Thyroid gland (tissue), 4 donors: ENCODE data around the gene RPS6KB2. TPM values are rescaled to one million over a fixed set of nuclear protein-coding genes. Genes with fewer than 3 reads are reported as not detected.

Source experiments
- DNase-seq, 2 donors: peaks; one replicate each; pipeline ENCODE4 v3.0.0-alpha.2; 2019
- H3K27ac ChIP-seq, 3 donors: fragments of 200-600 bp; sonication (generic); 1 replicate in 2 of 3; 2 replicates in 1 of 3; pipeline ENCODE4 v1.5.1; 2016 to 2019; ENCODE audit warnings: mild to moderate bottlenecking in 1 of 3, moderate library complexity in 1 of 3
- H3K27me3 ChIP-seq: fragments of 200-600 bp; sonication (generic); one replicate; pipeline ENCODE4 v1.5.1; 2019
- H3K36me3 ChIP-seq, 2 donors: fragments of 200-600 bp; sonication (generic); one replicate each; pipeline ENCODE4 v1.5.1; 2016 to 2019
- H3K4me1 ChIP-seq, 2 donors: fragments of 200-600 bp; sonication (generic); one replicate each; pipeline ENCODE4 v1.5.1; 2017 to 2019
- H3K4me3 ChIP-seq, 3 donors: fragments of 200-600 bp; sonication (generic); replicated peaks in 1 of 3; 1 replicate in 2 of 3; 2 replicates in 1 of 3; pipeline ENCODE4 v1.5.1; 2016; ENCODE audit warnings: mild to moderate bottlenecking in 1 of 3
- H3K9me3 ChIP-seq: fragments of 200-600 bp; sonication (generic); one replicate; pipeline ENCODE4 v1.5.1; 2017
- CTCF ChIP-seq, 6 experiments: fragments of 200-600 bp in 3 of 6; fragments of 450-650 bp in 3 of 6; sonication (generic) in 3 of 6; IDR thresholded peaks; one replicate each; pipeline ENCODE4 v1.5.1; 2016 to 2019; ENCODE audit warnings: antibody characterized with exemption in 6 of 6, mild to moderate bottlenecking in 2 of 6, inconsistent platforms in 1 of 6, moderate library complexity in 1 of 6
- POLR2A ChIP-seq, 2 donors: fragments of 450-650 bp; IDR thresholded peaks; one replicate each; pipeline ENCODE4 v1.6.1; 2017; ENCODE audit warnings: antibody characterized with exemption in 2 of 2, mild to moderate bottlenecking in 2 of 2, moderate library complexity in 1 of 2
- WGBS, 2 donors: methylation state at CpG; one replicate each; pipeline ENCODE4 v1.1.5; 2017; 5-methylcytosine and 5-hydroxymethylcytosine counted together
- intact Hi-C: fragments of 100-400 bp; cut with DNase I; formaldehyde crosslinking; loops from one replicate; pipeline ENCODE4 v1.15.1; 2023
- total RNA-seq, 4 donors: library from RNA; depleted of rRNA; stranded (reverse); fragments of >200 nt; gene quantifications; one replicate each; pipeline ENCODE4 v1.2.3, GENCODE V29; 2016

The RPS6KB2 gene
- total RNA-seq, 4 donors from 2014 or later, result 44.1 to 102 (median 62.2) TPM

GRCh38 chr11:67407688-67408163, 20.6 kb upstream of the RPS6KB2 start:
- no peak for DNase-seq
- Histone ChIP-seq H3K4me3 (no peak overlapping the region), H3K27ac (no peak overlapping the region), H3K27me3 (no peaks in the 10 kb centered on the region), H3K36me3 (no peaks in the 10 kb centered on the region), H3K9me3 (no peaks in the 10 kb centered on the region), H3K4me1 (peaks cover 16 to 53% of the 10 kb centered on the region in 2 donors)
- 72 to 88% methylated on average over 9 to 11 of the region's 12 CpGs for WGBS, 2 donors
- no peak for TF ChIP-seq POLR2A (IDR thresholded peaks at IDR 0.05)
- no peak for TF ChIP-seq CTCF (IDR thresholded peaks at IDR 0.05)
- intact Hi-C loops, result no loop called here

- TF ChIP-seq POLR2A (IDR thresholded peaks at IDR 0.05) (no peak), CTCF (IDR thresholded peaks at IDR 0.05) (no peak)
- DNase-seq, result no peak
Observed at GRCh38 chr11:67408437-67409200, 19.7 kb upstream of the RPS6KB2 start.

GRCh38 chr11:67409261-67409666, 19.0 kb upstream of the RPS6KB2 start:
- no peak for TF ChIP-seq POLR2A (IDR thresholded peaks at IDR 0.05)
- no peak for TF ChIP-seq CTCF (IDR thresholded peaks at IDR 0.05)
- H3K36me3 ChIP-seq, result no peaks in the 10 kb centered on the region
- H3K27ac ChIP-seq, result no peak overlapping the region
- intact Hi-C loops, result no loop called here
- 42 to 75% methylated on average over 5 to 21 of the region's 24 CpGs for WGBS, 2 donors
- H3K9me3 ChIP-seq, result no peaks in the 10 kb centered on the region
- peaks cover 3 to 39% of the 10 kb centered on the region in 2 donors for H3K4me1 ChIP-seq
- no peak overlapping the region for H3K4me3 ChIP-seq
- no peaks in the 10 kb centered on the region for H3K27me3 ChIP-seq
- peak in 1 of 2 donors; percentile 24 for DNase-seq

More at GRCh38 chr11:67408437-67409200, 19.7 kb upstream of the RPS6KB2 start:
- peaks cover 9 to 46% of the 10 kb centered on the region in 2 donors for H3K4me1 ChIP-seq
- no peaks in the 10 kb centered on the region for H3K36me3 ChIP-seq
- H3K27ac ChIP-seq, result no peak overlapping the region
- intact Hi-C loops, result no loop called here
- no peak overlapping the region for H3K4me3 ChIP-seq
- no peaks in the 10 kb centered on the region for H3K27me3 ChIP-seq
- no peaks in the 10 kb centered on the region for H3K9me3 ChIP-seq
- 70 to 89% methylated on average over 6 to 11 of the region's 18 CpGs for WGBS, 2 donors

- 47 to 54% methylated on average over 6 to 13 of the region's 13 CpGs for WGBS, 2 donors
- TF ChIP-seq CTCF (IDR thresholded peaks at IDR 0.05) (no peak), POLR2A (IDR thresholded peaks at IDR 0.05) (no peak)
- Histone ChIP-seq H3K4me1 (peaks cover 0 to 36% of the 10 kb centered on the region in 2 donors), H3K9me3 (no peaks in the 10 kb centered on the region), H3K4me3 (no peak overlapping the region), H3K27ac (no peak overlapping the region), H3K27me3 (no peaks in the 10 kb centered on the region), H3K36me3 (no peaks in the 10 kb centered on the region)
- DNase-seq, result peak; percentile 53 to 62
- intact Hi-C loops, result no loop called here
Observed at GRCh38 chr11:67409781-67410368, 18.4 kb upstream of the RPS6KB2 start.

GRCh38 chr11:67410369-67410831, 17.9 kb upstream of the RPS6KB2 start:
- H3K36me3 ChIP-seq, result no peaks in the 10 kb centered on the region
- WGBS, 2 donors, result 61 to 71% methylated on average over 5 to 14 of the region's 15 CpGs
- no peaks in the 10 kb centered on the region for H3K27me3 ChIP-seq
- H3K27ac ChIP-seq, result no peak overlapping the region
- intact Hi-C loops, result no loop called here
- H3K4me1 ChIP-seq, result peaks cover 0 to 38% of the 10 kb centered on the region in 2 donors
- DNase-seq, result no peak
- H3K4me3 ChIP-seq, result no peak overlapping the region
- no peaks in the 10 kb centered on the region for H3K9me3 ChIP-seq
- TF ChIP-seq POLR2A (IDR thresholded peaks at IDR 0.05) (no peak), CTCF (IDR thresholded peaks at IDR 0.05) (no peak)
